Esophagus muscularis mucosa (tissue), 4 donors: ENCODE results near the gene CD151. TPM values are rescaled to one million over a fixed set of nuclear protein-coding genes. Genes with fewer than 3 reads are reported as not detected.

Experiments
- small RNA-seq, 3 donors: library from RNA; depleted of rRNA; stranded (forward); fragments of <200 nt; gene quantifications; one replicate each; pipeline ENCODE3, GENCODE V24; 2016
- total RNA-seq, 4 donors: library from RNA; depleted of rRNA; stranded (reverse); fragments of >200 nt; gene quantifications; one replicate each; pipeline versions ENCODE4 v1.1.0 to v1.2.1, GENCODE V29; 2016

Gene CD151
- total RNA-seq, 4 donors from 2014 or later: 219 to 730 (median 352) TPM

Small RNA genes within 50 kb of the gene (small RNA-seq; reads per million reads assigned to genes)
- 0 reads per million in 3 donors for gene SNORA52

Other genes starting within 250 kb of the CD151 start
- 10 to 100 TPM; 11.3 to 39.6 (median 14.2) TPM for gene IRF7, start 217.0 kb upstream of the CD151 start, total RNA-seq
- gene CDHR5, start 208.0 kb upstream of the CD151 start, total RNA-seq: 1 to 10 TPM in 1 of 4 donors, not detected in 3; 1.3 TPM
- not detected for gene SCT, start 205.8 kb upstream of the CD151 start, total RNA-seq
- gene DRD4, start 195.7 kb upstream of the CD151 start, total RNA-seq: 1 to 10 TPM in 1 of 4 donors, under 1 TPM in 2, not detected in 1; 0.26 to 1.1 (median 0.42) TPM
- 10 to 100 TPM; 24.9 to 57.1 (median 39.4) TPM for gene DEAF1, start 137.7 kb upstream of the CD151 start, total RNA-seq
- 10 to 100 TPM; 27.4 to 55.2 (median 39.6) TPM for gene TMEM80, start 137.1 kb upstream of the CD151 start, total RNA-seq
- gene EPS8L2, start 126.7 kb upstream of the CD151 start, total RNA-seq: 10 to 100 TPM in 3 of 4 donors, 1 to 10 TPM in 1; 5.6 to 31.6 (median 24.9) TPM
- 100 to 1,000 TPM; 168 to 231 (median 186) TPM for gene TALDO1, start 85.5 kb upstream of the CD151 start, total RNA-seq
- 10 to 100 TPM; 24.0 to 37.7 (median 28.9) TPM for gene GATD1, start 55.5 kb upstream of the CD151 start, total RNA-seq
- 1 to 10 TPM in 3 of 4 donors, under 1 TPM in 1; 0.42 to 3.3 (median 2.6) TPM for gene CEND1, start 42.9 kb upstream of the CD151 start, total RNA-seq
- 10 to 100 TPM in 1 of 4 donors, 1 to 10 TPM in 3; 5.0 to 11.0 (median 9.5) TPM for gene SLC25A22, start 34.7 kb upstream of the CD151 start, total RNA-seq
- gene PIDD1, start 27.7 kb upstream of the CD151 start, total RNA-seq: 10 to 100 TPM in 2 of 4 donors, 1 to 10 TPM in 2; 5.3 to 18.7 (median 9.6) TPM
- 100 to 1,000 TPM; 318 to 813 (median 686) TPM for gene RPLP2, start 23.0 kb upstream of the CD151 start, total RNA-seq
- 100 to 1,000 TPM in 1 of 4 donors, 10 to 100 TPM in 3; 62.8 to 107 (median 77.6) TPM for gene PNPLA2, start 14.0 kb upstream of the CD151 start, total RNA-seq
- 1 to 10 TPM; 5.3 to 8.4 (median 7.0) TPM for gene CRACR2B, start 5.0 kb upstream of the CD151 start, total RNA-seq
- 100 to 1,000 TPM in 2 of 4 donors, 10 to 100 TPM in 2; 71.4 to 189 (median 92.3) TPM for gene POLR2L, start 9.6 kb downstream of the CD151 start, total RNA-seq
- gene TSPAN4, start 9.9 kb downstream of the CD151 start, total RNA-seq: 100 to 1,000 TPM in 3 of 4 donors, 10 to 100 TPM in 1; 81.4 to 156 (median 129) TPM
- gene CHID1, start 77.9 kb downstream of the CD151 start, total RNA-seq: 10 to 100 TPM; 37.4 to 55.4 (median 47.2) TPM
- 10 to 100 TPM; 49.5 to 82.6 (median 72.2) TPM for gene AP2A2, start 92.9 kb downstream of the CD151 start, total RNA-seq
- gene MUC6, start 203.8 kb downstream of the CD151 start, total RNA-seq: not detected
- under 1 TPM in 1 of 4 donors, not detected in 3; 0.34 TPM for gene MUC2, start 241.9 kb downstream of the CD151 start, total RNA-seq